K562 (cell line): ENCODE measurements around the gene ZNF316. TPM values are rescaled to one million over a fixed set of nuclear protein-coding genes. Genes with fewer than 3 reads are reported as not detected.

Experiments
- FOSL1 ChIP-seq: fragments of 200-800 bp; sonication (Bioruptor generic); conservative IDR thresholded peaks from 2 replicates; pipeline ENCODE4 v1.6.1; 2016; ENCODE audit warnings: missing genetic modification characterization, missing compliant biosample characterization
- FOXK2 ChIP-seq, 2 experiments: fragments of 450-650 bp; IDR thresholded peaks in 1 of 2; conservative IDR thresholded peaks in 1 of 2; 2 replicates each; pipeline ENCODE4 v1.6.1; 2016; ENCODE audit warnings: low read depth in 2 of 2, mild to moderate bottlenecking in 1 of 2
- GATAD2A ChIP-seq: fragments of 450-650 bp; IDR thresholded peaks from 2 replicates; pipeline ENCODE4 v1.6.1; 2017
- HINFP ChIP-seq: fragments of 450-650 bp; conservative IDR thresholded peaks from 2 replicates; pipeline ENCODE4 v1.6.1; 2016; ENCODE audit warnings: missing genetic modification characterization, low read depth, mild to moderate bottlenecking, control low read depth, missing compliant biosample characterization
- HNRNPL ChIP-seq: fragments of 200-400 bp; formaldehyde crosslinking; IDR thresholded peaks from 2 replicates; pipeline ENCODE4 v1.6.1; 2017; ENCODE audit warnings: low read depth, mild to moderate bottlenecking, low read length
- KAT7 ChIP-seq: sonication (generic); formaldehyde crosslinking; IDR thresholded peaks from 2 replicates; pipeline ENCODE4 v1.8.0; 2022; ENCODE audit warnings: missing genetic modification reagents, mild to moderate bottlenecking, borderline replicate concordance
- KDM1A ChIP-seq, 2 experiments: fragments of 450-650 bp; IDR thresholded peaks; 2 replicates each; pipeline ENCODE4 v1.6.1; 2016; ENCODE audit warnings: mild to moderate bottlenecking in 2 of 2
- MTA3 ChIP-seq: fragments of 450-650 bp; formaldehyde crosslinking; IDR thresholded peaks from 2 replicates; pipeline ENCODE4 v1.6.1; 2017; ENCODE audit warnings: mild to moderate bottlenecking, borderline replicate concordance
- MYBL2 ChIP-seq, 2 experiments: fragments of 450-650 bp in 1 of 2; sonication (generic) in 1 of 2; formaldehyde crosslinking in 1 of 2; IDR thresholded peaks; 2 replicates each; pipeline versions ENCODE4 v1.6.1 to v1.8.1; 2017 to 2022; ENCODE audit warnings: borderline replicate concordance in 1 of 2, inconsistent platforms in 1 of 2, low read depth in 1 of 2, mild to moderate bottlenecking in 1 of 2, missing genetic modification reagents in 1 of 2, moderate library complexity in 1 of 2
- NEUROD1 ChIP-seq: fragments of 150-350 bp; IDR thresholded peaks from 2 replicates; pipeline ENCODE4 v1.6.1; 2014; ENCODE audit warnings: borderline replicate concordance, low read length, low read depth; ENCODE audit not compliant: partially characterized antibody
- NFYB ChIP-seq: IDR thresholded peaks from 2 replicates; pipeline ENCODE4 v1.6.1; 2011; ENCODE audit warnings: mild to moderate bottlenecking, moderate library complexity; ENCODE audit not compliant: insufficient read length; ENCODE audit errors: extremely low read depth
- NR4A1 ChIP-seq, 2 experiments: fragments of 250-450 bp in 1 of 2; fragments of 450-650 bp in 1 of 2; sonication (Bioruptor Pico) in 1 of 2; IDR thresholded peaks; 2 replicates each; pipeline versions ENCODE4 v1.4.0 to v1.6.1; 2016 to 2020; ENCODE audit warnings: mild to moderate bottlenecking in 2 of 2, missing compliant biosample characterization in 1 of 2, missing genetic modification characterization in 1 of 2, moderate library complexity in 1 of 2
- PHF20 ChIP-seq: fragments of 450-650 bp; IDR thresholded peaks from 2 replicates; pipeline ENCODE4 v1.6.1; 2018; ENCODE audit not compliant: partially characterized antibody
- POLR3A ChIP-seq: IDR thresholded peaks from 2 replicates; pipeline ENCODE4 v1.6.1; 2011; ENCODE audit warnings: borderline replicate concordance, mild to moderate bottlenecking, moderate library complexity; ENCODE audit not compliant: insufficient read length, insufficient read depth; ENCODE audit errors: extremely low read depth
- RFX5 ChIP-seq: IDR thresholded peaks from 2 replicates; pipeline ENCODE4 v1.6.1; 2011; ENCODE audit warnings: low read depth, mild to moderate bottlenecking, improper control_type of control experiment, low read length
- SMC3 ChIP-seq: conservative IDR thresholded peaks from 2 replicates; pipeline ENCODE4 v1.6.1; 2011; ENCODE audit warnings: low read depth, low read length, improper control_type of control experiment; ENCODE audit not compliant: insufficient read depth
- SPI1 ChIP-seq: IDR thresholded peaks from 2 replicates; pipeline ENCODE4 v1.6.1; 2011; ENCODE audit warnings: low read depth, low read length, control low read depth, borderline replicate concordance
- TEAD2 ChIP-seq: fragments of 450-650 bp; IDR thresholded peaks from 2 replicates; pipeline ENCODE4 v1.6.1; 2016; ENCODE audit warnings: missing genetic modification characterization, control low read depth, missing compliant biosample characterization
- TRIM24 ChIP-seq, 2 experiments: fragments of 450-650 bp; IDR thresholded peaks; 2 replicates each; pipeline ENCODE4 v1.6.1; 2016
- ZKSCAN8 ChIP-seq: fragments of 200-800 bp; sonication (Bioruptor generic); IDR thresholded peaks from 2 replicates; pipeline ENCODE4 v1.6.1; 2016; ENCODE audit warnings: missing genetic modification characterization, missing compliant biosample characterization
- ZNF778 ChIP-seq: fragments of 450-650 bp; formaldehyde crosslinking; IDR thresholded peaks from 2 replicates; pipeline ENCODE4 v1.4.0; 2020; ENCODE audit warnings: mild to moderate bottlenecking, moderate library complexity
- ZNF79 ChIP-seq: fragments of 250-450 bp; sonication (Bioruptor Pico); IDR thresholded peaks from 2 replicates; pipeline ENCODE4 v1.4.0; 2020; ENCODE audit warnings: low read depth, mild to moderate bottlenecking, moderate library complexity
- polyA plus RNA-seq, 8 experiments: library from polyadenylated mRNA; depleted of rRNA in 4 of 8; stranded (reverse) in 5 of 8; unstranded in 3 of 8; fragments of >200 nt; fragmentation: Nextera tagmentation in 2 of 8; fragmentation: Illumina TruSeq in 1 of 8; extraction: Ambion mirVana in 2 of 8; extraction: Trizol in 1 of 8; gene quantifications; 2 replicates each; pipeline versions ENCODE4 v1.2.1 to v1.2.3, GENCODE V29; 2011 to 2014; ENCODE audit warnings: inconsistent platforms in 1 of 8, missing spikeins in 1 of 8
- total RNA-seq, 7 experiments: library from RNA; depleted of rRNA in 6 of 7; stranded (reverse); fragments of >200 nt in 6 of 7; fragmentation: Illumina TruSeq in 2 of 7; extraction: Trizol in 2 of 7; gene quantifications; 2 replicates each; pipeline versions ENCODE4 v1.2.1 to v1.2.3, GENCODE V29; 2011 to 2021; ENCODE audit warnings: low replicate concordance in 1 of 7
- TF ChIP-seq, protein P1 (sequence below): sonication (generic); formaldehyde crosslinking; IDR thresholded peaks from 2 replicates; pipeline ENCODE4 v1.8.1; 2023; ENCODE audit warnings: mild to moderate bottlenecking, missing genetic modification reagents
- TF ChIP-seq, protein P2 (sequence below): IDR thresholded peaks from 2 replicates; pipeline ENCODE4 v1.6.1; 2012; ENCODE audit warnings: low read depth, low read length, improper control_type of control experiment, borderline replicate concordance

ZNF316 gene
- total and polyA plus RNA-seq, 9 of the 15 experiments (the other 6 are each of a cell fraction or from before 2014, with no cell fraction given) = 0.10 to 34.0 (median 8.6) TPM

DNA sequence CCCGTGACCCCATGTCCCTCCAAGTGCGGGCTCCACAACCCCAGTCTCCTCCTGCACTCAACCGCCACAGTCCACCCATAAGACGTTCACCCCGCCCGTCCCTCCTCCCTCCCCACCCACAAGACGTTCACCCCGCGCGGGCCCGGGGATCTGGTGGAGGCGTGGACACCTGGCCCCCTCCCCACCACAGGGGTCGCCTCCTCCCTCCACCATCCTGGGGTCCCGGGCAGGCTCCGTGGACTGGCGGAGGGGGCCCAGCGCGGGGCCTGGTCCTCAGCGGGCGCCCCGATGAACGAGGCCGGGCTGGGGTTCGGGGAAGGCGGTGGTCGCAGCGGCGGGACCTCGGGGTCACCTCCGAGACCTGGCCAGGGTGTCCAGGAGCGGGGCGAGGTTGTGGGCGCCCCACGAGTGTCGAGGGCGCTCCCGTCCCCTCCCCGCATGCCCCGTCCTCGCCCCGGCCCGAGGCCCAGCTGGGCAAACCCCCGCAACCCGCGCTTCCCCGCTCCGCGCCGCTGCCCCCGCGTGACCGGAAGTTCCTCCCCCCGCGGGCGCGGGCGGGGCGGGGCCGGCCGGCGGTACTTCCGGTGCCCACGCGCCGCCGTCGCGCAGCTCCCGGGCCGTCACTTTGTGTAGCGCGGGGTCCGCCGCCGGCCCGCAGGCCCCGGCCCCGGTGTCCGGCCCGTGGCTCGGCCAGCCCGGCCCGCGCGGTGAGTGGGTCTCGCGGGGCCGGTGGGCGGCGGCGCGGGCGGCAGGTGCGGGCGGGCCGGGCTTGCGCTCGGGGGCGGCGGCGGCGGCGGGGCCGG lies at the start of gene ZNF316 (continued):
- TF ChIP-seq ZKSCAN8 (CRISPR knock-in tag) (no peak), KAT7 (CRISPR knock-in tag) (no peak), MTA3 (peak; percentile 36; the same call in 1 of the 2 replicates), HINFP (tag) (no peak), NR4A1 (CRISPR knock-in tag; IDR thresholded peaks at IDR 0.05) (0 out of 2 replicates have a peak, but pooled peaks have one; percentile 25), NR4A1 (tag; IDR thresholded peaks at IDR 0.05) (no peak), TEAD2 (tag) (no peak), KDM1A (IDR thresholded peaks at IDR 0.05) (no peak), PHF20 (peak; percentile 58), ZNF79 (no peak), FOXK2 (conservative IDR thresholded peaks at IDR 0.05 in 1 of 2, IDR thresholded peaks at IDR 0.05 in 1 of 2; ENCODE audit: low read depth in 2 of 2) (no peak), RFX5 (no peak), SMC3 (no peak), ZNF778 (CRISPR knock-in tag) (no peak), MYBL2 (IDR thresholded peaks at IDR 0.05; ENCODE audit: low read depth) (no peak), MYBL2 (CRISPR knock-in tag; IDR thresholded peaks at IDR 0.05; ENCODE audit: borderline replicate concordance) (no peak), POLR3A (no peak), GATAD2A (0 out of 2 replicates have a peak, but pooled peaks have one; percentile 42), HNRNPL (no peak), NFYB (no peak), NEUROD1 (peak; percentile 35), SPI1 (no peak), FOSL1 (tag) (no peak), TRIM24 (IDR thresholded peaks at IDR 0.05) (no peak)
- TF ChIP-seq, protein P1, sequence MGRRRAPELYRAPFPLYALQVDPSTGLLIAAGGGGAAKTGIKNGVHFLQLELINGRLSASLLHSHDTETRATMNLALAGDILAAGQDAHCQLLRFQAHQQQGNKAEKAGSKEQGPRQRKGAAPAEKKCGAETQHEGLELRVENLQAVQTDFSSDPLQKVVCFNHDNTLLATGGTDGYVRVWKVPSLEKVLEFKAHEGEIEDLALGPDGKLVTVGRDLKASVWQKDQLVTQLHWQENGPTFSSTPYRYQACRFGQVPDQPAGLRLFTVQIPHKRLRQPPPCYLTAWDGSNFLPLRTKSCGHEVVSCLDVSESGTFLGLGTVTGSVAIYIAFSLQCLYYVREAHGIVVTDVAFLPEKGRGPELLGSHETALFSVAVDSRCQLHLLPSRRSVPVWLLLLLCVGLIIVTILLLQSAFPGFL (CRISPR knock-in tag) = no peak
- TF ChIP-seq, protein P2, sequence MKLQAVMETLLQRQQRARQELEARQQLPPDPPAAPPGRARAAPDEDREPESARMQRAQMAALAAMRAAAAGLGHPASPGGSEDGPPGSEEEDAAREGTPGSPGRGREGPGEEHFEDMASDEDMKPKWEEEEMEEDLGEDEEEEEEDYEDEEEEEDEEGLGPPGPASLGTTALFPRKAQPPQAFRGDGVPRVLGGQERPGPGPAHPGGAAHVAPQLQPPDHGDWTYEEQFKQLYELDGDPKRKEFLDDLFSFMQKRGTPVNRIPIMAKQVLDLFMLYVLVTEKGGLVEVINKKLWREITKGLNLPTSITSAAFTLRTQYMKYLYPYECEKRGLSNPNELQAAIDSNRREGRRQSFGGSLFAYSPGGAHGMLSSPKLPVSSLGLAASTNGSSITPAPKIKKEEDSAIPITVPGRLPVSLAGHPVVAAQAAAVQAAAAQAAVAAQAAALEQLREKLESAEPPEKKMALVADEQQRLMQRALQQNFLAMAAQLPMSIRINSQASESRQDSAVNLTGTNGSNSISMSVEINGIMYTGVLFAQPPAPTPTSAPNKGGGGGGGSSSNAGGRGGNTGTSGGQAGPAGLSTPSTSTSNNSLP = no peak
